ENCODE data around the gene SAMD4A.
"Not testable (repeated sequence)": the region's sequence is repeated elsewhere in the genome, so short reads cannot be mapped to it uniquely, and the experiment has no call there.

SAMD4A gene

DNA sequence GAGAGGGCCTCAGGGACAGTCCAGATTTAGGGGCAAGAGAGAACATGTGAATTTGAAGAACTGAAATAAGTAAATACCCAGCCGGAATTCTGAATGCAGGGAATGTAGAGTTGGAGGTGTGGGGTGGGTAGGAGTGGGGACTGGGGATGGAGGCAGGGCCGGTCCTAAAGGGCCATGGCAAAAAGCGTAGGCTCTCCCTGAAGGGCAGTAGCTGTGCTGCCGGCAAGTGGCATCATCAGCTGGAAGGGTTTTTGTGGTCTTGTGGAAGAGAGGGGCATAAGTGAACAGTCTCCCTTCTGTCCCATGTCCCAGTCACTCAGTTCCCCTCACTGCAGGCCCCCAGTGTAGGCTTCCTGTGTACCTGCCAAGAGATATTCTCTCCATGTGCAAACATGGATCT is 231.1 kb downstream of the SAMD4A start:
- Histone ChIP-seq H3K9me3 (ENCODE audit: severe bottlenecking) (no peaks in the 10 kb centered on the region), H3K36me3 (ENCODE audit: low read depth) (no peaks in the 10 kb centered on the region), H3K4me1 (ENCODE audit: insufficient read depth, poor library complexity, severe bottlenecking) (peaks cover 5% of the 10 kb centered on the region), H3K27me3 (ENCODE audit: insufficient read depth, poor library complexity, severe bottlenecking) (no peaks in the 10 kb centered on the region), H3K27ac (ENCODE audit: poor library complexity, severe bottlenecking) (no peak overlapping the region), H3K4me3 (ENCODE audit: severe bottlenecking) (no peak overlapping the region)
- TF ChIP-seq, protein P1, sequence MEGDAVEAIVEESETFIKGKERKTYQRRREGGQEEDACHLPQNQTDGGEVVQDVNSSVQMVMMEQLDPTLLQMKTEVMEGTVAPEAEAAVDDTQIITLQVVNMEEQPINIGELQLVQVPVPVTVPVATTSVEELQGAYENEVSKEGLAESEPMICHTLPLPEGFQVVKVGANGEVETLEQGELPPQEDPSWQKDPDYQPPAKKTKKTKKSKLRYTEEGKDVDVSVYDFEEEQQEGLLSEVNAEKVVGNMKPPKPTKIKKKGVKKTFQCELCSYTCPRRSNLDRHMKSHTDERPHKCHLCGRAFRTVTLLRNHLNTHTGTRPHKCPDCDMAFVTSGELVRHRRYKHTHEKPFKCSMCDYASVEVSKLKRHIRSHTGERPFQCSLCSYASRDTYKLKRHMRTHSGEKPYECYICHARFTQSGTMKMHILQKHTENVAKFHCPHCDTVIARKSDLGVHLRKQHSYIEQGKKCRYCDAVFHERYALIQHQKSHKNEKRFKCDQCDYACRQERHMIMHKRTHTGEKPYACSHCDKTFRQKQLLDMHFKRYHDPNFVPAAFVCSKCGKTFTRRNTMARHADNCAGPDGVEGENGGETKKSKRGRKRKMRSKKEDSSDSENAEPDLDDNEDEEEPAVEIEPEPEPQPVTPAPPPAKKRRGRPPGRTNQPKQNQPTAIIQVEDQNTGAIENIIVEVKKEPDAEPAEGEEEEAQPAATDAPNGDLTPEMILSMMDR (IDR thresholded peaks at IDR 0.05; ENCODE audit: poor library complexity, severe bottlenecking), result no peak
- DNase-seq (ENCODE audit: low spot score) (no peak), ATAC-seq (ENCODE audit: low read depth) (no peak)

DNA sequence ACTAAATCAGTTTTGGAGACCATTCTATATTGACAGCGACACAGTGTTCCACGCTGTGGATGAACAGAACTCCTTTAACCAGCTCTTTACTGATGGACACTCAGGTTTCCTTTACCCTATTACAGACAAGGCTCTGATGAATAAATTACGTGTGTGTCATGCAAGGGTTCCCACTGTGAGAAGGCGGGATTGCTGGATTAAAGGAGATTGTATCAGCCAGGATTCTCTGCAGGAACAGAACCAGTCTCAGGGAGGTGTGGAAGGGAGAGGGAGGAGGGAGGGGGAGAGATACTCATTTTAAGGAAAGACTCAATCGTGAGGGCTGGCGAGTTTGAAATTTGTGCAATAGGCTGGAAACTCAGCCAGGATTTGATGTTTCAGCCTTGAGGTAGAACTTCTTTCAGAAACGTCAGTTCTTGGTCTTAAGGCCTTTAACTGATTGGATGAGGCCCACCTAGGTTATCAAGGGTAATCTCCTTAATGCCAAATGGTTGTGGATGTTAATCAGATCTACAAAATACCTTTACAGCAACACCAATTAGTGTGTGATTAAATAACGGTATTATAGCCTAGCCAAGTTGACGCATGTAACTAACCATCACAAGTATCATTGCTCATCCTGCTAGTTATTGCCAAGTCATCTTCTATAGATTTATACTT is 231.7 kb downstream of the SAMD4A start:
- no peak for ATAC-seq (ENCODE audit: low read depth)

DNA sequence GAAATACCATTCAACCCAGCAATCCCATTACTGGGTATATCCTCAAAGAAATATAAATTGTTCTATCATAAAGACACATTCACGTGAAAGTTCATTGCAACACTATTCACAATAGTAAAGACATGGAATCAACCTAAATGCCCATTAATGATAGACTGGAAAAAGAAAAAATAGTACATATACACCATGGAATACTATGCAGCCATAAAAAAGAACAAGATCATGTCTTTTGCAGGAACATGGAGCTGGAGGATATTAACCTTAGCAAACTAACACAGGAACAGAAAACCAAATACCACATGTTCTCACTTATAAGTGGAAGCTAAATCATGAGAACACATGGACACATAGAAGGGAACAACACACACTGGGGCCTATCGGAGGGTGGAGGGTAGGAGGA is 234.6 kb downstream of the SAMD4A start:
- ATAC-seq (ENCODE audit: low read depth); H3K27ac ChIP-seq (ENCODE audit: poor library complexity, severe bottlenecking): not testable (repeated sequence)

More for the DNA sequence above, 231.7 kb downstream of the SAMD4A start:
- no peaks in the 10 kb centered on the region for H3K27me3 ChIP-seq (ENCODE audit: insufficient read depth, poor library complexity, severe bottlenecking)
- no peaks in the 10 kb centered on the region for H3K9me3 ChIP-seq (ENCODE audit: severe bottlenecking)
- peaks cover 5% of the 10 kb centered on the region for H3K4me1 ChIP-seq (ENCODE audit: insufficient read depth, poor library complexity, severe bottlenecking)
- H3K4me3 ChIP-seq (ENCODE audit: severe bottlenecking), result no peak overlapping the region
- H3K27ac ChIP-seq (ENCODE audit: poor library complexity, severe bottlenecking), result no peak overlapping the region
- TF ChIP-seq, protein P1 (IDR thresholded peaks at IDR 0.05; ENCODE audit: poor library complexity, severe bottlenecking), result no peak
- no peaks in the 10 kb centered on the region for H3K36me3 ChIP-seq (ENCODE audit: low read depth)
- no peak for DNase-seq (ENCODE audit: low spot score)

DNA sequence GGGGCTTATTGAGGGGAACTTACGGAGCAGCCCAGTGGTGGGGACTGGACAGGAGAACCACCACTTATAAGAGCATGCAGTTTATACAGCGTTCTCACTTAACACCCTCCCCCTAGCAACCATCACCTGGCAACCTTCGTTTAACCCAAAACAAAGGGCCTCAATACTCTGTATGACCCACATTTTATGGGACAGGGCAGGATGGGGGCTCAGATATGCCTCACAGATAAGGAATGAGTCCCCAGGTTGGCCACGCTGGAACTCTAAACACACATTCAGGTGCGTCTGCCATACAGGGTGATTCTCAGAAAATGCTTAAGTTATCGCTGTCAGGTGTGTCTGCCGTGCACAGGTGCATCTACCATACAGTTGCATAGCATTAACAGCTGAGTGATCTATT is 236.5 kb downstream of the SAMD4A start:
- Histone ChIP-seq H3K9me3 (ENCODE audit: severe bottlenecking) (no peaks in the 10 kb centered on the region), H3K4me1 (ENCODE audit: insufficient read depth, poor library complexity, severe bottlenecking) (no peaks in the 10 kb centered on the region), H3K4me3 (ENCODE audit: severe bottlenecking) (no peak overlapping the region), H3K36me3 (ENCODE audit: low read depth) (no peaks in the 10 kb centered on the region), H3K27me3 (ENCODE audit: insufficient read depth, poor library complexity, severe bottlenecking) (no peaks in the 10 kb centered on the region), H3K27ac (ENCODE audit: poor library complexity, severe bottlenecking) (no peak overlapping the region)
- no peak for DNase-seq (ENCODE audit: low spot score)
- no peak for ATAC-seq (ENCODE audit: low read depth)
- TF ChIP-seq, protein P1 (IDR thresholded peaks at IDR 0.05; ENCODE audit: poor library complexity, severe bottlenecking), result no peak

More for the DNA sequence above, 234.6 kb downstream of the SAMD4A start:
- H3K4me1 ChIP-seq (ENCODE audit: insufficient read depth, poor library complexity, severe bottlenecking); H3K9me3 ChIP-seq (ENCODE audit: severe bottlenecking); H3K4me3 ChIP-seq (ENCODE audit: severe bottlenecking); DNase-seq (ENCODE audit: low spot score); H3K36me3 ChIP-seq (ENCODE audit: low read depth); H3K27me3 ChIP-seq (ENCODE audit: insufficient read depth, poor library complexity, severe bottlenecking): not testable (repeated sequence)

DNA sequence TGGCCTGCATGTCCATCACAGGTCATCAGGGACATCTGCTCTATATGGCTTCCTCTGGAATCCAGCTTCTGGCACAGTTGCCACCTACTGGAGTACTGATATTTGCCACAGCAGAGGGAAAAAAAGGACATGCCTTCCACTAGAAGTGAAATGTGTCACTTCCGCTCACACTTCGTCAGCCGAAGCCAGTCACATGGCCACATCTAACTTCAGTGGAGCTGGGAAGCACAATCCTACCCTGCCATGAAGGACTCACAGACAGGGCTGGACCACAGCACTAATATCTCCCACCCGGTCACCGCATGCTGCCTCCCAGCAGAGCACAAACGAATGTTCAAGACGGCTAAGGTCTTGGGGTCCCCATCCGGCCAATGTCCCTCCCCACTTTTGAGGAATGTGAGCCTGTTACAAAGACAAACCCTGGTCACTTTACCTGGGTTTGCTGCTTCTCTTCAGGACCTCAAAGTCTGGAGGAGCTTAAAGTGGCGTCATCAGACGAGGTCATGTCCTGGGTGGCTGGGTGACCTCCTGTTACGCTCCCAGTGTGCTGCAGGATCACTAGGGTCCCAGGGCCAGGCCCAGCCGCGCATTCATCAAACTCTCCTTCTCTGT is 237.1 kb downstream of the SAMD4A start:
- no peaks in the 10 kb centered on the region for H3K36me3 ChIP-seq (ENCODE audit: low read depth)
- no peaks in the 10 kb centered on the region for H3K4me1 ChIP-seq (ENCODE audit: insufficient read depth, poor library complexity, severe bottlenecking)
- H3K4me3 ChIP-seq (ENCODE audit: severe bottlenecking), result no peak overlapping the region
- ATAC-seq (ENCODE audit: low read depth) (no peak), DNase-seq (ENCODE audit: low spot score) (no peak)
- H3K9me3 ChIP-seq (ENCODE audit: severe bottlenecking), result no peaks in the 10 kb centered on the region
- TF ChIP-seq, protein P1 (IDR thresholded peaks at IDR 0.05; ENCODE audit: poor library complexity, severe bottlenecking), result no peak
- H3K27ac ChIP-seq (ENCODE audit: poor library complexity, severe bottlenecking), result no peak overlapping the region
- no peaks in the 10 kb centered on the region for H3K27me3 ChIP-seq (ENCODE audit: insufficient read depth, poor library complexity, severe bottlenecking)

Data from RWPE2 (cell line).